DMS79 treated with DMSO at 0.1 percent for 48 hours (cell line): Measurements from ENCODE around the gene CACNA1I.

Experiments used
- DNase-seq: peaks from one replicate; lab custom pipeline; 2025; lab: John Stamatoyannopoulos, UW

The CACNA1I gene

GRCh38 chr22:39625569-39626537 lies 55.3 kb downstream of the CACNA1I start:
- no peak for DNase-seq

GRCh38 chr22:39627208-39627607 lies 56.7 kb downstream of the CACNA1I start:
- DNase-seq, result no peak

- no peak for DNase-seq
Measured at GRCh38 chr22:39627865-39628562, 57.5 kb downstream of the CACNA1I start.

GRCh38 chr22:39628563-39629080 lies 58.1 kb downstream of the CACNA1I start:
- DNase-seq, result no peak

GRCh38 chr22:39629851-39630250 lies 59.3 kb downstream of the CACNA1I start:
- no peak for DNase-seq

- DNase-seq, result no peak
Measured at GRCh38 chr22:39630721-39631120, 60.2 kb downstream of the CACNA1I start.

GRCh38 chr22:39631381-39632286 lies 61.1 kb downstream of the CACNA1I start:
- DNase-seq, result no peak

- DNase-seq, result peak; percentile 69
Measured at GRCh38 chr22:39634530-39635405, 64.2 kb downstream of the CACNA1I start.

- no peak for DNase-seq
Measured at GRCh38 chr22:39635719-39636118, 65.2 kb downstream of the CACNA1I start.

GRCh38 chr22:39638958-39639357 lies 68.4 kb downstream of the CACNA1I start:
- no peak for DNase-seq

GRCh38 chr22:39641660-39642310 lies 71.2 kb downstream of the CACNA1I start:
- DNase-seq, result no peak

GRCh38 chr22:39643311-39644083 lies 72.9 kb downstream of the CACNA1I start:
- no peak for DNase-seq

GRCh38 chr22:39645532-39645931 lies 75.0 kb downstream of the CACNA1I start:
- DNase-seq, result peak; percentile 8

- peak; percentile 85 for DNase-seq
Measured at GRCh38 chr22:39646398-39647063, 76.0 kb downstream of the CACNA1I start.

GRCh38 chr22:39647836-39648629 lies 77.5 kb downstream of the CACNA1I start:
- no peak for DNase-seq

GRCh38 chr22:39648630-39648950 lies 78.0 kb downstream of the CACNA1I start:
- DNase-seq, result no peak

- no peak for DNase-seq
Measured at GRCh38 chr22:39649500-39650089, 79.0 kb downstream of the CACNA1I start.
